ENCODE data around the gene LMNTD2.

Gene LMNTD2

GRCh38 chr11:597166-597725 is 36.7 kb upstream of the LMNTD2 start:
- no peaks in the 10 kb centered on the region for H3K27me3 ChIP-seq (ENCODE audit: control insufficient read depth in 1 of 2, insufficient read depth in 2 of 2, low read length in 2 of 2)
- no peak overlapping the region for H3K4me3 ChIP-seq (ENCODE audit: low read depth in 1 of 2, low read length in 2 of 2)
- peaks cover 73% of the 10 kb centered on the region for H3K36me3 ChIP-seq (ENCODE audit: insufficient read depth, low read length)
- no peak overlapping the region for H3K27ac ChIP-seq (ENCODE audit: low read depth, low read length)
- no peaks in the 10 kb centered on the region for H3K9me3 ChIP-seq (ENCODE audit: low read length)
- no peak overlapping the region for H3K9ac ChIP-seq (ENCODE audit: low read length)
- H3K4me1 ChIP-seq (ENCODE audit: insufficient read depth, low read length), result no peaks in the 10 kb centered on the region

GRCh38 chr11:596374-596773 is 35.8 kb upstream of the LMNTD2 start:
- Histone ChIP-seq H3K27me3 (ENCODE audit: control insufficient read depth in 1 of 2, insufficient read depth in 2 of 2, low read length in 2 of 2) (no peaks in the 10 kb centered on the region), H3K36me3 (ENCODE audit: insufficient read depth, low read length) (peaks cover 68% of the 10 kb centered on the region), H3K9me3 (ENCODE audit: low read length) (no peaks in the 10 kb centered on the region), H3K4me1 (ENCODE audit: insufficient read depth, low read length) (no peaks in the 10 kb centered on the region), H3K27ac (ENCODE audit: low read depth, low read length) (no peak overlapping the region), H3K4me3 (ENCODE audit: low read depth in 1 of 2, low read length in 2 of 2) (no peak overlapping the region), H3K9ac (ENCODE audit: low read length) (no peak overlapping the region)

- Histone ChIP-seq H3K4me1 (ENCODE audit: insufficient read depth, low read length) (no peaks in the 10 kb centered on the region), H3K4me3 (ENCODE audit: low read depth in 1 of 2, low read length in 2 of 2) (no peak overlapping the region), H3K27me3 (ENCODE audit: control insufficient read depth in 1 of 2, insufficient read depth in 2 of 2, low read length in 2 of 2) (no peaks in the 10 kb centered on the region), H3K36me3 (ENCODE audit: insufficient read depth, low read length) (peaks cover 73% of the 10 kb centered on the region), H3K9me3 (ENCODE audit: low read length) (no peaks in the 10 kb centered on the region), H3K9ac (ENCODE audit: low read length) (no peak overlapping the region), H3K27ac (ENCODE audit: low read depth, low read length) (no peak overlapping the region)
These were observed 34.9 kb upstream of the LMNTD2 start for GRCh38 chr11:595400-595799.

- peaks cover 67% of the 10 kb centered on the region for H3K36me3 ChIP-seq (ENCODE audit: insufficient read depth, low read length)
- no peaks in the 10 kb centered on the region for H3K4me1 ChIP-seq (ENCODE audit: insufficient read depth, low read length)
- no peak overlapping the region for H3K9ac ChIP-seq (ENCODE audit: low read length)
- H3K9me3 ChIP-seq (ENCODE audit: low read length), result no peaks in the 10 kb centered on the region
- H3K27ac ChIP-seq (ENCODE audit: low read depth, low read length), result no peak overlapping the region
- no peaks in the 10 kb centered on the region for H3K27me3 ChIP-seq (ENCODE audit: control insufficient read depth in 1 of 2, insufficient read depth in 2 of 2, low read length in 2 of 2)
- no peak overlapping the region for H3K4me3 ChIP-seq (ENCODE audit: low read depth in 1 of 2, low read length in 2 of 2)
These were observed 32.8 kb upstream of the LMNTD2 start for GRCh38 chr11:593347-593746.

GRCh38 chr11:592918-593317 is 32.4 kb upstream of the LMNTD2 start:
- Histone ChIP-seq H3K9ac (ENCODE audit: low read length) (no peak overlapping the region), H3K4me3 (ENCODE audit: low read depth in 1 of 2, low read length in 2 of 2) (no peak overlapping the region), H3K36me3 (ENCODE audit: insufficient read depth, low read length) (peaks cover 69% of the 10 kb centered on the region)

GRCh38 chr11:592501-592900 is 32.0 kb upstream of the LMNTD2 start:
- Histone ChIP-seq H3K4me1 (ENCODE audit: insufficient read depth, low read length) (no peaks in the 10 kb centered on the region), H3K9me3 (ENCODE audit: low read length) (no peaks in the 10 kb centered on the region), H3K27me3 (ENCODE audit: control insufficient read depth in 1 of 2, insufficient read depth in 2 of 2, low read length in 2 of 2) (no peaks in the 10 kb centered on the region), H3K36me3 (ENCODE audit: insufficient read depth, low read length) (peaks cover 73% of the 10 kb centered on the region), H3K4me3 (ENCODE audit: low read depth in 1 of 2, low read length in 2 of 2) (no peak overlapping the region), H3K27ac (ENCODE audit: low read depth, low read length) (no peak overlapping the region), H3K9ac (ENCODE audit: low read length) (no peak overlapping the region)

More at GRCh38 chr11:592918-593317, 32.4 kb upstream of the LMNTD2 start:
- Histone ChIP-seq H3K4me1 (ENCODE audit: insufficient read depth, low read length) (no peaks in the 10 kb centered on the region), H3K9me3 (ENCODE audit: low read length) (no peaks in the 10 kb centered on the region), H3K27ac (ENCODE audit: low read depth, low read length) (no peak overlapping the region), H3K27me3 (ENCODE audit: control insufficient read depth in 1 of 2, insufficient read depth in 2 of 2, low read length in 2 of 2) (no peaks in the 10 kb centered on the region)

- H3K27me3 ChIP-seq (ENCODE audit: control insufficient read depth in 1 of 2, insufficient read depth in 2 of 2, low read length in 2 of 2), result no peaks in the 10 kb centered on the region
- H3K36me3 ChIP-seq (ENCODE audit: insufficient read depth, low read length), result peaks cover 73% of the 10 kb centered on the region
- H3K9me3 ChIP-seq (ENCODE audit: low read length), result no peaks in the 10 kb centered on the region
- H3K4me1 ChIP-seq (ENCODE audit: insufficient read depth, low read length), result no peaks in the 10 kb centered on the region
- H3K27ac ChIP-seq (ENCODE audit: low read depth, low read length), result no peak overlapping the region
- H3K9ac ChIP-seq (ENCODE audit: low read length), result no peak overlapping the region
- no peak overlapping the region for H3K4me3 ChIP-seq (ENCODE audit: low read depth in 1 of 2, low read length in 2 of 2)
These were observed 30.5 kb upstream of the LMNTD2 start for GRCh38 chr11:590997-591396.

GRCh38 chr11:589798-590197 is 29.3 kb upstream of the LMNTD2 start:
- H3K9me3 ChIP-seq (ENCODE audit: low read length), result no peaks in the 10 kb centered on the region
- H3K4me1 ChIP-seq (ENCODE audit: insufficient read depth, low read length), result no peaks in the 10 kb centered on the region
- H3K27me3 ChIP-seq (ENCODE audit: control insufficient read depth in 1 of 2, insufficient read depth in 2 of 2, low read length in 2 of 2), result no peaks in the 10 kb centered on the region
- H3K9ac ChIP-seq (ENCODE audit: low read length), result no peak overlapping the region
- no peak overlapping the region for H3K27ac ChIP-seq (ENCODE audit: low read depth, low read length)
- H3K36me3 ChIP-seq (ENCODE audit: insufficient read depth, low read length), result peaks cover 62% of the 10 kb centered on the region
- no peak overlapping the region for H3K4me3 ChIP-seq (ENCODE audit: low read depth in 1 of 2, low read length in 2 of 2)

GRCh38 chr11:587978-588380 is 27.4 kb upstream of the LMNTD2 start:
- no peak overlapping the region for H3K9ac ChIP-seq (ENCODE audit: low read length)
- no peaks in the 10 kb centered on the region for H3K27me3 ChIP-seq (ENCODE audit: control insufficient read depth in 1 of 2, insufficient read depth in 2 of 2, low read length in 2 of 2)
- no peak overlapping the region for H3K27ac ChIP-seq (ENCODE audit: low read depth, low read length)
- peaks cover 58% of the 10 kb centered on the region for H3K36me3 ChIP-seq (ENCODE audit: insufficient read depth, low read length)
- H3K4me3 ChIP-seq (ENCODE audit: low read depth in 1 of 2, low read length in 2 of 2), result no peak overlapping the region
- no peaks in the 10 kb centered on the region for H3K4me1 ChIP-seq (ENCODE audit: insufficient read depth, low read length)
- H3K9me3 ChIP-seq (ENCODE audit: low read length), result no peaks in the 10 kb centered on the region

GRCh38 chr11:587546-587945 is 27.0 kb upstream of the LMNTD2 start:
- H3K27ac ChIP-seq (ENCODE audit: low read depth, low read length), result no peak overlapping the region
- peaks cover 54% of the 10 kb centered on the region for H3K36me3 ChIP-seq (ENCODE audit: insufficient read depth, low read length)

GRCh38 chr11:586376-587316 is 26.1 kb upstream of the LMNTD2 start:
- Histone ChIP-seq H3K9ac (ENCODE audit: low read length) (no peak overlapping the region), H3K36me3 (ENCODE audit: insufficient read depth, low read length) (peaks cover 55% of the 10 kb centered on the region), H3K27me3 (ENCODE audit: control insufficient read depth in 1 of 2, insufficient read depth in 2 of 2, low read length in 2 of 2) (no peaks in the 10 kb centered on the region), H3K4me3 (ENCODE audit: low read depth in 1 of 2, low read length in 2 of 2) (no peak overlapping the region), H3K4me1 (ENCODE audit: insufficient read depth, low read length) (no peaks in the 10 kb centered on the region), H3K27ac (ENCODE audit: low read depth, low read length) (no peak overlapping the region), H3K9me3 (ENCODE audit: low read length) (no peaks in the 10 kb centered on the region)

More at GRCh38 chr11:587546-587945, 27.0 kb upstream of the LMNTD2 start:
- no peaks in the 10 kb centered on the region for H3K4me1 ChIP-seq (ENCODE audit: insufficient read depth, low read length)
- no peaks in the 10 kb centered on the region for H3K27me3 ChIP-seq (ENCODE audit: control insufficient read depth in 1 of 2, insufficient read depth in 2 of 2, low read length in 2 of 2)
- no peak overlapping the region for H3K9ac ChIP-seq (ENCODE audit: low read length)
- H3K9me3 ChIP-seq (ENCODE audit: low read length), result no peaks in the 10 kb centered on the region
- H3K4me3 ChIP-seq (ENCODE audit: low read depth in 1 of 2, low read length in 2 of 2), result no peak overlapping the region

All from muscle layer of colon (tissue), 2 donors.